Progenitor cell of endocrine pancreas (in vitro differentiated cells): ENCODE results near the gene SLAIN2. TPM values are rescaled to one million over a fixed set of nuclear protein-coding genes. Genes with fewer than 3 reads are reported as not detected.

Source experiments
- DNase-seq: peaks from one replicate; pipeline ENCODE4 v3.0.0; 2021; ENCODE audit warnings: low spot score; ENCODE audit not compliant: unreplicated experiment
- H3K27ac Mint-ChIP-seq: 2 replicates; pipeline ENCODE4 v1.8.0; 2021; ENCODE audit warnings: mild to moderate bottlenecking, moderate library complexity, mixed read lengths
- H3K27me3 Mint-ChIP-seq: 2 replicates; pipeline ENCODE4 v1.8.0; 2021; ENCODE audit warnings: mixed read lengths
- H3K36me3 Mint-ChIP-seq: 2 replicates; pipeline ENCODE4 v1.8.0; 2022; ENCODE audit warnings: mixed read lengths; ENCODE audit not compliant: insufficient read depth
- H3K4me1 Mint-ChIP-seq: 2 replicates; pipeline ENCODE4 v1.8.0; 2021; ENCODE audit warnings: low read depth, mixed read lengths
- H3K4me3 Mint-ChIP-seq: 2 replicates; pipeline ENCODE4 v1.8.0; 2021; ENCODE audit warnings: low read depth, mild to moderate bottlenecking, moderate library complexity, mixed read lengths
- H3K9me3 Mint-ChIP-seq: 2 replicates; pipeline ENCODE4 v1.8.0; 2021; ENCODE audit warnings: low read depth, mixed read lengths
- total RNA-seq: library from RNA; stranded (reverse); gene quantifications from 2 replicates; pipeline ENCODE4 v1.2.1, GENCODE V29; 2021
- TF ChIP-seq, protein P1 (sequence below): fragments of 200-600 bp; sonication (generic); IDR thresholded peaks from one replicate; pipeline ENCODE4 v1.5.0; 2021; ENCODE audit warnings: antibody characterized with exemption, mild to moderate bottlenecking; ENCODE audit not compliant: unreplicated experiment

The SLAIN2 gene
- total RNA-seq, 1 donor from 2014 or later, result 54.5 TPM

- Mint-ChIP-seq H3K9me3 (no peaks in the 10 kb centered on the region), H3K27me3 (no peaks in the 10 kb centered on the region), H3K4me3 (no peak overlapping the region), H3K36me3 (no peaks in the 10 kb centered on the region), H3K4me1 (no peaks in the 10 kb centered on the region), H3K27ac (no peak overlapping the region)
- DNase-seq, result no peak
- TF ChIP-seq, protein P1, sequence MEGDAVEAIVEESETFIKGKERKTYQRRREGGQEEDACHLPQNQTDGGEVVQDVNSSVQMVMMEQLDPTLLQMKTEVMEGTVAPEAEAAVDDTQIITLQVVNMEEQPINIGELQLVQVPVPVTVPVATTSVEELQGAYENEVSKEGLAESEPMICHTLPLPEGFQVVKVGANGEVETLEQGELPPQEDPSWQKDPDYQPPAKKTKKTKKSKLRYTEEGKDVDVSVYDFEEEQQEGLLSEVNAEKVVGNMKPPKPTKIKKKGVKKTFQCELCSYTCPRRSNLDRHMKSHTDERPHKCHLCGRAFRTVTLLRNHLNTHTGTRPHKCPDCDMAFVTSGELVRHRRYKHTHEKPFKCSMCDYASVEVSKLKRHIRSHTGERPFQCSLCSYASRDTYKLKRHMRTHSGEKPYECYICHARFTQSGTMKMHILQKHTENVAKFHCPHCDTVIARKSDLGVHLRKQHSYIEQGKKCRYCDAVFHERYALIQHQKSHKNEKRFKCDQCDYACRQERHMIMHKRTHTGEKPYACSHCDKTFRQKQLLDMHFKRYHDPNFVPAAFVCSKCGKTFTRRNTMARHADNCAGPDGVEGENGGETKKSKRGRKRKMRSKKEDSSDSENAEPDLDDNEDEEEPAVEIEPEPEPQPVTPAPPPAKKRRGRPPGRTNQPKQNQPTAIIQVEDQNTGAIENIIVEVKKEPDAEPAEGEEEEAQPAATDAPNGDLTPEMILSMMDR, result no peak
These were observed 41.8 kb upstream of the SLAIN2 start for GRCh38 chr4:48299560-48299959.

DNA sequence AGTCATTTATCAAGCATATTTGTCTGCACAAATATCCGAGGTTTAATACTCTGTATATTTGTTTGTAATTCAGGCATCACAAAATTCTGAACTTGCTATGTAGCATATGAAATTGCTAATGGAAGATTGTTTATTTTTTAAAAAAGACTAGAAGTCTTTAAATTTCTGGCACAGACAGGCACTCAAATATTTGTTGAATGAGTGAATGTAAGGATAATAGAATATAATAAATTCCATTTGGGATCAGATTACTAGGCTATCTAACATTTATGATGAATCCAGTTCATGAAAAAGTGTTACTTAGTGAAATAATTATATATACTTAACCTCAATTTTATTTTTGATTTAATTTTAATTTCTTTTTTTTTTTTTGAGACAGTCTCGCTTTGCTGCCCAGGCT, 41.3 kb upstream of the SLAIN2 start:
- Mint-ChIP-seq H3K36me3 (no peaks in the 10 kb centered on the region), H3K4me3 (no peak overlapping the region), H3K9me3 (no peaks in the 10 kb centered on the region), H3K27me3 (no peaks in the 10 kb centered on the region), H3K4me1 (no peaks in the 10 kb centered on the region), H3K27ac (no peak overlapping the region)
- TF ChIP-seq, protein P1, result no peak
- DNase-seq, result no peak

GRCh38 chr4:48305508-48305907, 35.8 kb upstream of the SLAIN2 start:
- Mint-ChIP-seq H3K27ac (no peak overlapping the region), H3K4me3 (no peak overlapping the region), H3K4me1 (no peaks in the 10 kb centered on the region), H3K9me3 (no peaks in the 10 kb centered on the region), H3K27me3 (peaks cover 5% of the 10 kb centered on the region), H3K36me3 (no peaks in the 10 kb centered on the region)
- DNase-seq, result no peak
- TF ChIP-seq, protein P1, result no peak

GRCh38 chr4:48307528-48307927, 33.8 kb upstream of the SLAIN2 start:
- H3K9me3 Mint-ChIP-seq, result no peaks in the 10 kb centered on the region
- H3K36me3 Mint-ChIP-seq, result no peaks in the 10 kb centered on the region

DNA sequence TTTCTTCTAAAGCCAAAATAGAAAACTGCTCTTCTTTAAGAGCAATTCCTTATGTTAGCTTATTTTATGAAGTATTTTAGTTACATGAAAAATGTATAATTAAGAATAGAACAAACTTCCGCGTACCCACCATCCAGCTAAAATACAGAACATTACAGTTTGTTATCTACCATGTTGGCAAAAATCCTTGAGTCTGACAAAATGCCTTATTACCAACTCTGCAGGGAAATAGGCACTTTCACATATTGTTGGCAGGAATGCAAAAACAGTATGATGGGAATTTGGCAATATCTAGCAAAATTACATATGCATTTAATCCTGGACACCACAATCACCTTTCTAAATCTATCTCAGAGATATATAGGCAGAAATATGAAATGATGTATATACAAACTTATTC, 32.4 kb upstream of the SLAIN2 start:
- peaks cover 5% of the 10 kb centered on the region for H3K27me3 Mint-ChIP-seq
- H3K4me1 Mint-ChIP-seq, result no peaks in the 10 kb centered on the region
- no peak overlapping the region for H3K27ac Mint-ChIP-seq
- H3K36me3 Mint-ChIP-seq, result no peaks in the 10 kb centered on the region
- TF ChIP-seq, protein P1, result no peak
- H3K9me3 Mint-ChIP-seq, result no peaks in the 10 kb centered on the region
- H3K4me3 Mint-ChIP-seq, result no peak overlapping the region
- DNase-seq, result no peak

More at GRCh38 chr4:48307528-48307927, 33.8 kb upstream of the SLAIN2 start:
- no peak overlapping the region for H3K27ac Mint-ChIP-seq
- no peak overlapping the region for H3K4me3 Mint-ChIP-seq
- TF ChIP-seq, protein P1, result no peak
- no peak for DNase-seq
- H3K4me1 Mint-ChIP-seq, result no peaks in the 10 kb centered on the region
- H3K27me3 Mint-ChIP-seq, result peaks cover 5% of the 10 kb centered on the region
